Measurements from ENCODE around the gene HDAC4.

DNA sequence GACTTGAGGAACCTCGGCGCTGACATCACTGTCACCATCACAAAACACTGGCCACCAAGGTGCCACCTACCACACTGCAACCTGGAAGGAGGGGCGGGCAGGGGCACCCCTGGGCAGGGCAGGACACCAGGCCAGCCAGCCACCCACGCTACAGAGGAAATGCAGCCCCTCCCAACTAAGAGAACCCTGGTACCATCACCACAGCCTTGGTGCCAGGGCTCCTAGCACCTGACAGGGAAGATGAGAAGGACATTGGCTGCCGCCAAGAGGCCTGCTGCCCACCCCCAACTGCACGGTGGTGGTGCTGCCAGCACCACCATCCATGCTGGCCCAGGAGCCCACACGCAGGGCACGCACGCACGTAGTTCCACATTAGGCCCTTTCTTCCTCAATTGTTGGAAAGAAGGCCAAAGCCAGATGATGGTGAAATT lies 88.7 kb downstream of the HDAC4 start:
- TF ChIP-seq YY1 (IDR thresholded peaks at IDR 0.05; ENCODE audit: insufficient read depth, insufficient read length), result no peak
- no peak for TF ChIP-seq SUZ12 (IDR thresholded peaks at IDR 0.05; ENCODE audit: extremely low read depth, insufficient read depth, insufficient read length)
